ENCODE data around the gene PTPRR.

PTPRR gene

GRCh38 chr12:70830221-70831061, 90.1 kb downstream of the PTPRR start:
- TF ChIP-seq RAD21 (IDR thresholded peaks at IDR 0.05; ENCODE audit: low read depth) (no peak), TEAD4 (IDR thresholded peaks at IDR 0.05) (no peak), NFIC (IDR thresholded peaks at IDR 0.05) (no peak), EP300 (IDR thresholded peaks at IDR 0.05; ENCODE audit: borderline replicate concordance) (no peak), ZBTB7A (IDR thresholded peaks at IDR 0.05; ENCODE audit: low read depth) (no peak), EGR1 (IDR thresholded peaks at IDR 0.05) (no peak), USF1 (IDR thresholded peaks at IDR 0.05) (no peak), CREB1 (IDR thresholded peaks at IDR 0.05; ENCODE audit: low read depth) (no peak), TAF1 (IDR thresholded peaks at IDR 0.05; ENCODE audit: low read depth) (no peak), YY1 (IDR thresholded peaks at IDR 0.05; ENCODE audit: low read depth) (no peak), FOXM1 (IDR thresholded peaks at IDR 0.05; ENCODE audit: borderline replicate concordance, low read depth) (no peak)

GRCh38 chr12:70829070-70829469, 91.5 kb downstream of the PTPRR start:
- TF ChIP-seq EP300 (IDR thresholded peaks at IDR 0.05; ENCODE audit: borderline replicate concordance) (no peak), ZBTB7A (IDR thresholded peaks at IDR 0.05; ENCODE audit: low read depth) (no peak), TCF12 (IDR thresholded peaks at IDR 0.05; ENCODE audit: low read depth) (no peak), CREB1 (IDR thresholded peaks at IDR 0.05; ENCODE audit: low read depth) (no peak), YY1 (IDR thresholded peaks at IDR 0.05; ENCODE audit: low read depth) (no peak), MAX (IDR thresholded peaks at IDR 0.05) (no peak)

GRCh38 chr12:70828351-70828750, 92.2 kb downstream of the PTPRR start:
- no peak for TF ChIP-seq TAF1 (IDR thresholded peaks at IDR 0.05; ENCODE audit: low read depth)
- no peak for TF ChIP-seq RAD21 (IDR thresholded peaks at IDR 0.05; ENCODE audit: low read depth)
- TF ChIP-seq NFIC (IDR thresholded peaks at IDR 0.05) = no peak
- no peak for TF ChIP-seq EGR1 (IDR thresholded peaks at IDR 0.05)
- TF ChIP-seq YY1 (IDR thresholded peaks at IDR 0.05; ENCODE audit: low read depth) = no peak
- TF ChIP-seq TCF12 (IDR thresholded peaks at IDR 0.05; ENCODE audit: low read depth) = no peak
- TF ChIP-seq USF1 (IDR thresholded peaks at IDR 0.05) = no peak
- TF ChIP-seq ZBTB7A (IDR thresholded peaks at IDR 0.05; ENCODE audit: low read depth) = no peak
- TF ChIP-seq MAX (IDR thresholded peaks at IDR 0.05) = no peak
- no peak for TF ChIP-seq EP300 (IDR thresholded peaks at IDR 0.05; ENCODE audit: borderline replicate concordance)

GRCh38 chr12:70826156-70826555, 94.4 kb downstream of the PTPRR start:
- no peak for TF ChIP-seq TCF12 (IDR thresholded peaks at IDR 0.05; ENCODE audit: low read depth)
- no peak for TF ChIP-seq NFIC (IDR thresholded peaks at IDR 0.05)
- no peak for TF ChIP-seq EGR1 (IDR thresholded peaks at IDR 0.05)
- TF ChIP-seq MAX (IDR thresholded peaks at IDR 0.05) = no peak
- TF ChIP-seq REST (IDR thresholded peaks at IDR 0.05; ENCODE audit: low read depth) = no peak
- no peak for TF ChIP-seq RAD21 (IDR thresholded peaks at IDR 0.05; ENCODE audit: low read depth)
- TF ChIP-seq EP300 (IDR thresholded peaks at IDR 0.05; ENCODE audit: borderline replicate concordance) = no peak
- no peak for TF ChIP-seq ZBTB7A (IDR thresholded peaks at IDR 0.05; ENCODE audit: low read depth)
- no peak for TF ChIP-seq TEAD4 (IDR thresholded peaks at IDR 0.05)
- TF ChIP-seq YY1 (IDR thresholded peaks at IDR 0.05; ENCODE audit: low read depth) = no peak
- TF ChIP-seq CREB1 (IDR thresholded peaks at IDR 0.05; ENCODE audit: low read depth) = no peak
- TF ChIP-seq CEBPB (IDR thresholded peaks at IDR 0.05) = no peak
- TF ChIP-seq FOXM1 (IDR thresholded peaks at IDR 0.05; ENCODE audit: borderline replicate concordance, low read depth) = no peak
- no peak for TF ChIP-seq TAF1 (IDR thresholded peaks at IDR 0.05; ENCODE audit: low read depth)
- no peak for TF ChIP-seq USF1 (IDR thresholded peaks at IDR 0.05)

- no peak for TF ChIP-seq CEBPB (IDR thresholded peaks at IDR 0.05)
- TF ChIP-seq TCF12 (IDR thresholded peaks at IDR 0.05; ENCODE audit: low read depth) = no peak
- TF ChIP-seq FOXM1 (IDR thresholded peaks at IDR 0.05; ENCODE audit: borderline replicate concordance, low read depth) = no peak
- no peak for TF ChIP-seq MAX (IDR thresholded peaks at IDR 0.05)
- no peak for TF ChIP-seq YY1 (IDR thresholded peaks at IDR 0.05; ENCODE audit: low read depth)
- no peak for TF ChIP-seq USF1 (IDR thresholded peaks at IDR 0.05)
Observed at GRCh38 chr12:70824511-70824910, 96.0 kb downstream of the PTPRR start.

All from Ishikawa (cell line).